GM10248 (cell line): ENCODE measurements around the gene BAHCC1.

ENCODE experiments used
- CTCF ChIA-PET: fragments of 300-600 bp; sonication (Branson Sonifier 250); formaldehyde crosslinking; extraction: SDS; loops from one replicate; lab custom pipeline; 2021; ENCODE audit warnings: antibody characterized with exemption; lab: Yijun Ruan, JAX
- POLR2A ChIA-PET: fragments of 350-650 bp; sonication (Branson Sonifier 250); formaldehyde crosslinking; extraction: SDS; loops from one replicate; lab custom pipeline; 2020; ENCODE audit warnings: antibody characterized with exemption; lab: Yijun Ruan, JAX
- DNase-seq: peaks from one replicate; pipeline ENCODE4 v3.0.0; 2012; ENCODE audit errors: extremely low spot score
- TF ChIP-seq, protein P1 (sequence below): IDR thresholded peaks from 2 replicates; pipeline ENCODE4 v1.5.1; 2012; ENCODE audit warnings: mild to moderate bottlenecking, low read depth; ENCODE audit errors: extremely low read depth, missing control alignments, control extremely low read depth

The BAHCC1 gene

DNA sequence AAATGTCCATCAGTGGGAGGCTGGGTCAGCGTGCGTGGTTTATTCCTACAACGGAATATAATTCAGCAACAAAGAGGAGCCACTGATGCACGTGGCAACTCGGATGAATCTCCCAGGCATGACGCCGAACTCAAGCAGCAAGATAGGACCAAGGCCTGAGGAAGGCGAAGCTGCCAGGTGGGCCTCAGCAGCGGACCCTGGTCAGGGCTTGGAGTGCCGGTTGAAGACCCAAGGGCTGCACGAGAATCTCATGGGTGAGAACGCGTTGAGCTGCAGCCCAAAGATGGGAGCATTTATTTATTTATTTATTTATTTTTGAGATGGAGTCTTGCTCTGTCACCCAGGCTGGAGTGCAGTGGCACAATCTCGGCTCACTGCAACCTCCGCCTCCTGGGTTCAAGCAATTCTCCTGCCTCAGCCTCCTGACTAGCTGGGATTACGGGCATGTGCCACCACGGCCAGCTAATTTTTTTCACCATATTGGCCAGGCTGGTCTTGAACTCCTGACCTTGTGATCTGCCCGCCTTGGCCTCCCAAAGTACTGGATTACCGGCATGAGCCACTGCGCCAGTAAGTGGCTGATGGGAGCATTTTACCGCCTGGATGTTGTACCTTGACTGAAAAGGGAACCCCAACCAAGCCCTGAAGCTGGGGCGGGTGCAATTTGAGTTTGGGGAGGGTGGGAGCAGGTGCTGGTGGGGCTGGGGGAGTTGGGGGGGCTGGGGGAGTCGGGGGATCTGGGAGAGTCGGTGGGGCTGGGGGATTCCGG is 18.1 kb upstream of the BAHCC1 start:
- POLR2A ChIA-PET = no interaction called here
- TF ChIP-seq, protein P1, sequence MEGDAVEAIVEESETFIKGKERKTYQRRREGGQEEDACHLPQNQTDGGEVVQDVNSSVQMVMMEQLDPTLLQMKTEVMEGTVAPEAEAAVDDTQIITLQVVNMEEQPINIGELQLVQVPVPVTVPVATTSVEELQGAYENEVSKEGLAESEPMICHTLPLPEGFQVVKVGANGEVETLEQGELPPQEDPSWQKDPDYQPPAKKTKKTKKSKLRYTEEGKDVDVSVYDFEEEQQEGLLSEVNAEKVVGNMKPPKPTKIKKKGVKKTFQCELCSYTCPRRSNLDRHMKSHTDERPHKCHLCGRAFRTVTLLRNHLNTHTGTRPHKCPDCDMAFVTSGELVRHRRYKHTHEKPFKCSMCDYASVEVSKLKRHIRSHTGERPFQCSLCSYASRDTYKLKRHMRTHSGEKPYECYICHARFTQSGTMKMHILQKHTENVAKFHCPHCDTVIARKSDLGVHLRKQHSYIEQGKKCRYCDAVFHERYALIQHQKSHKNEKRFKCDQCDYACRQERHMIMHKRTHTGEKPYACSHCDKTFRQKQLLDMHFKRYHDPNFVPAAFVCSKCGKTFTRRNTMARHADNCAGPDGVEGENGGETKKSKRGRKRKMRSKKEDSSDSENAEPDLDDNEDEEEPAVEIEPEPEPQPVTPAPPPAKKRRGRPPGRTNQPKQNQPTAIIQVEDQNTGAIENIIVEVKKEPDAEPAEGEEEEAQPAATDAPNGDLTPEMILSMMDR = no peak
- DNase-seq = no peak
- CTCF ChIA-PET = no interaction called here

DNA sequence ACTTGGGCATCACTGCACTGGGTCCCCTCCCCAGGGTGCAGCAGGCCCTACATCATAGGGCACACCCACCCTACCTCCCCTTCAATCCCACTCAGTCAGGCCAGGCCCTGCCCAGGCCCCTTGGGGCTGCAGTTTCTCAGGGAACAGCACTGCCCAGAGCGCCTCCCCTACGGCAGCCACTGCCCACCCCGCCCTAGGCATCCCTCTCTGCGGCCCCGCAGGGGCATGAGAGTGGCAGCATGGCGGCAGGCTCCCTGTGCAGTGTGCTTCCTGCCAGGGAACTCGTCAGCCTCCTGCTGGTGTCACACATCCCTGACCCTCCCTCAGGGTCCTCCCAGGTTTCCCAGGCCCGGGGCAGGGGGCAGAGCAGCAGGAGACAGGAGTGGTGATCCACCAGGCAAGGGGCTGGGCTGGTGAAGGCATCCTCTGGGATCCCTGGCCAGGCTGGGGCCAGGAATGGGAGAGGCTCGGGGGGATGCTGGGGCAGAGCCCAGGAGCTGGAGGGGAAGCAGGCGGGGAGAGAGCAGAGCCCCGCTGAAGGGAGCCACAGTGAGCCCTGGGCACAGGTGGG is 16.2 kb upstream of the BAHCC1 start:
- DNase-seq = no peak
- ChIA-PET POLR2A (no interaction called here), CTCF (no interaction called here)
- TF ChIP-seq, protein P1 = no peak

DNA sequence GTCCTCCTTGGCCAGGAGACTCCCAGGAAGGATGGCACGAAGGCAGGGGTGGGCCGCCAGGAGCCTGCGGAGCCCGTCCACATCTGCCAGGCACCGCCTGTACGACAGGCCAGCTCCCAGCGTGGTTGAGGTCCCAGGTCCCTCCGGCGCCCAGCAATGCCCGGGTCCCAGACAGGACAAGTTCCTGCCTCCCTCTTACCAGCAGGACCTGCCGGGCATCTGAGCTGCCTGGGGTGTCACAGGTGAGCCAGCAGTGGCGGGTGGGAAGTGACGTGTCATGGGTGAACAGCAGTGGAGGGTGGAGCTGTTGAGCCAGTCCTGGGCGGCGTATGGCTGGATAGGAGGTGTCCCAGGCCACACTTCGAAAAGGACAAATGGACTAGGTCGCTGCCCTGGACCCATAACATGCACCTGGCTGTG is 15.7 kb upstream of the BAHCC1 start:
- POLR2A ChIA-PET = no interaction called here
- CTCF ChIA-PET = no interaction called here
- DNase-seq = no peak
- TF ChIP-seq, protein P1 = no peak

DNA sequence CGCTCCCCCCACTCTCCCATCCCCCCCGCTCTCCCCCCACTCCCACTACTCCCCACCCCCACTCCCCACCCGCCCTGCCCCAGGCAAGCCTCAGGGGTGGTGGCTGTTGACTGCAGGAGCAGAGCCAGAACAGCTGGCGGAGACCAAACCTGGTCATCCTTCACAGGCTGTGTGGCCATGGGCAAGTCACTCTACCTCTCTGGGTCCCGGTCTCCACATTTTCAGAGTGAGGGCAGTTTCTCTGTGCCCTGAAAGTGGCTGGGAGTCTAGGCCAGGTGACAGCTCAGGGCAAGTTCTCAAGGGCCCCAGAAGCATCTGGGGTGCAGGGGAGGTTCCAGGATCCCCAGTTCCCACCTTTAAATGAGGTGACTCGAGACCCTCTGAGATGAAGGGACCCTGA is 15.1 kb upstream of the BAHCC1 start:
- TF ChIP-seq, protein P1 = no peak
- POLR2A ChIA-PET = no interaction called here
- CTCF ChIA-PET = no interaction called here
- DNase-seq = no peak

DNA sequence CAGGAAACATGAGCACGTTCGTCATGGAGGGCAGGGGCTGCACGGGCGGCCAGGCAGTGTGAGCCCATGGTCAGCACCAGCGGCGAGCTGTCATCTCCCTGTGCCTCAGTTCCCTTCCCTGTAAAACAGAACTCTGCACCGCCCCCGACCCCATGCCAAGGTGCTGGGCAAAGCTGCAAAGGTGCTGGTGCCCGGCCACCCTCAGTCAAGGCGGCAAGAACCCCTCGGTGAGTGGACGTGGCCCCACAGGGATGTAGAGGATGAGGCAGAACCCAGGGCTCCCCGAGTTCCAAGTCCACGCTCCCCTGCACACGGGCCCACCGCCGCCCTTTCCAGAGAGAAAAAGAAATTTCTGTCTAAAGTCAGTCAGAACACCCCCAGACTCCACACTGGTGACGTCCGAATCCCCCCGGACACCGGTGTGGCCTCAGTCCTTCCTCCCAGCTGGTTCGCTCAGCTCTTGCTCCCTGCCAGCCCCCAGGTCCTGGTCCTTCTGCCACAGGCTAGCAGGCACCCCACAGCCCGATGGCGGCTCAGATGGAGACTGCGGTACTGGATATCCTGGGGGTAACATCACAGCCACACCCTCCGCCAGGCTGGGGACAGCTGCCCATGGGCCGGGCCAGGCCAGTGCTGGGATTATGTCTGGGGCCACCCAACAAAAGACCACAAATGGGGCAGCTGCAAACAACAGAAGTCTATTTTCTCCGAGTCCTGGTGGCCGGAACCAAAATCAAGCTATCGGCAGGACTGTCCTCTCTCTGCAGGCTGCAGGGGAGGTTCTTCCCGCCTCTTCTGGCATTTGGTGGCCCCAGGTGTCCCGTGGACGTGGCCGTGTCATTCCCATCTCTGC is 14.4 kb upstream of the BAHCC1 start:
- ChIA-PET POLR2A (interaction anchor here (0.6 kb wide), 1 partner anchor 114 kb away, joined by 4 read pairs; no protein-coding TSS in a partner anchor), CTCF (no interaction called here)
- TF ChIP-seq, protein P1 = no peak
- no peak for DNase-seq
